Pons (tissue), 1 donor: ENCODE measurements around the gene APBB2.
"Not testable (repeated sequence)": the region's sequence is repeated elsewhere in the genome, so short reads cannot be mapped to it uniquely, and the experiment has no call there.

ENCODE experiments used
- DNase-seq: peaks from one replicate; pipeline ENCODE4 v3.0.0-alpha.2; 2016; ENCODE audit warnings: low spot score

Gene APBB2

DNA sequence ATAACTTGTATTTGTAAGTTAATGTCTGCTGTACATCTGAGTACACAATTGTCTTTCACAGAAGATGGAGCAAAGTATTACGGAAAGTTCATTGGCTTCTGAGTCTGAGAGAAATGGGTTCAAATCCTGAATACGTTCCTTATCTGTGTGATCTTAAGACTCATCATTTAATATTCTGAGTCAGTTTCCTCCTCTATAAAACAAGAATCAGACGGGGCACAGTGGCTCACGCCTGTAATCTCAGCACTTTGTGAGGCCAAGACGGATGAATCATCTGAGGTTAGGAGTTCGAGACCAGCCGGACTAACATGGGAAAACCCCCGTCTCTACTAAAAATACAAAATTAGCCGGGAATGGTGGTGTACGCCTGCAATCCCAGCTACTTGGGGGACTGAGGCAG is 57.8 kb downstream of the APBB2 start:
- DNase-seq, result no peak

DNA sequence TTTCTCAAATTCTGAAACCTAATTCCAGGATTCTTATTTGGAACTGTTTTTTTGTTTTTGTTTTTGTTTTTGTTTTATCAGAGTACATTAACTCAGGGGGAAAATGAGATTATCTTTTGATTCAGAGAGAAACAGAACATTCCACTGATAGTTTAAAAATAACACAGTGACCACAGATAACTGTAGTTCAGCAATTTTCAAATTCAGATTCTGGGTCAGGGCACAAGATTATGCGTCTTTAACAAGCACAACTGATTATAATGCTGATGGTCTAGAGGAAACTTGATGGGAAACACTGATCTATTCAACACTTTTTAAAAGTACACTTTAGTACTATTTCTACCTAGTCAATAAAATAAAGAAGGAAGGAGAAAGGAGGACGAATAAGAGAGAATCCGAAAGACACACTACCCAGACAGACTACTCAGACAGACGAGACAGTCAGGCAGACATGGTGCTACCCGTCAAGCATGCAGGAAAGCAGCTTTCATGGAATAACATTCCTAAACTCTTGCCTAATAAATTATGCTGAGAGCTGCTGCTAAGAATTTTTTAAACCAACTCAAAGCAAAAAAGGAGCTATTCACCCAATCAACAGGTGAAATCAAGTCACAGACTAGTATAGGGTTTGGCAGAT is 59.0 kb downstream of the APBB2 start:
- DNase-seq, result peak; percentile 46

DNA sequence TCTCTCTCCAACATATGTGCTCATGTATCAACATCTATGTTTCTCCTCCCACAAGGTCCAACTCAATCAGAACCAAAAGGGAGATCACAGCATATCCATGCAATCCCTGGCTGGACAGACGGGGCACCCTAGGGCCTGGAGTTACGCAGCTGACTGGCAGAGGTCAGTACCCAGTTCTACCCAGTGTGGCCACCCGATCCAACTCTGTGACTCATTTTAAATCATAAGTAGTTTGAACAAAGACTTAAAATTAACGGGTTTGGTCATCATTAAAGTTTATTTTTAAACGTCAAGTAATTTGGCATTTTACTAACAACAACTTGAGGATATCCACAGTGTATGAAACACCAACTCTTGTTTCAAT is 59.5 kb downstream of the APBB2 start:
- DNase-seq, result peak; percentile 77

DNA sequence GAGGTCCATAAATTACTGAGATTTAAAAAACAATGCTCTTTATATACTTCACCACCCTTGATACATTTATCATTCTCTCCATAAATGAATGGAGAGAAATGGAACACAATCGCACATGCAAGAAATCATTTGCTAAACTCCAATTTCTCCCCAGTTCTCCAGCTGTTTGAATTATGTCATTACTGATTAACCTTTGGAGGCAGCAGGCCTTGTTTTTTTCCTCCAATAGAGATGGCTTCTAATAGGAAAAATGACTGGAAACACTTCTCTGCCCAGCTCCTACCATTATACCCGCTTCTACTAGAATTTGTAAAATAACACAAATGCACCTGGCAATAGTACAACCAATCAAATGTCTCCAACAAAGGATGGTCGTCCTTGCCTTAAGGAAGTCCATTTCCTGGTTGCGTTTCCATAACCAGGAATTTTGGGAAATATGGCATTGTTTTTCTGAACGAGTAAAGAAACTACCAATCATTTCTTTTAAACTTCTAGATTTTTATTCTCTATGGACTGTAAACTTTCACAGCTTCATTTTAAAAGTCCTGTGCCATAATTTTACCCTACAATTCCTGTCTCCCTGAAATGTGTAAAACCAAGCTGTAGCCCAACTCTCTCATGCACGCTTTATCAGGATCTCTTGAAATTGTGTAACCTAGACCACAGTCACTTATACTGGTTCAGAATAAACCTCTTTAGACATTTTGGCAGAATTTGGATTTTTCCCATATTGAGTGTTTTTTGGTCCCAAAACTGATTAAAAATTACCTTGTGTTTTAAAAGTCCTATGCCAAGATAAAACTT is 60.1 kb downstream of the APBB2 start:
- no peak for DNase-seq

DNA sequence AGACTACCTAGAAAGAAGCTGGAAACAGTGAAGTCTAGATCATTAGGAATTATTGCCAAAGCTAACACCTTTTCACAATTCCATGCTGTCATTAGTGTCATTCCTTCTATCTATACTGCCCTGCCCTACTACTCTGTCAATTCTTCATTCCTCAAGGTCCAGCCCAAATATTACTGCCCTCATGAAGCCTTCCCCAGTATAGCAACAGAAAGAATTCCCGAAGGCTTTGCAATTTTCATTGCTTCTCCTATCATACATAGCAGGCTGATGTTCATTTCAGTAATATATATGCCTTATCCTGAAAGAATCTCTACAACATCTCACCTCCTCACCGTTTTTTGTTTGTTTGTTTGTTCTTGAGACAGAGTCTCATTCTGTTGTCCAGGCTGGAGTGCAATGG is 63.9 kb downstream of the APBB2 start:
- no peak for DNase-seq

DNA sequence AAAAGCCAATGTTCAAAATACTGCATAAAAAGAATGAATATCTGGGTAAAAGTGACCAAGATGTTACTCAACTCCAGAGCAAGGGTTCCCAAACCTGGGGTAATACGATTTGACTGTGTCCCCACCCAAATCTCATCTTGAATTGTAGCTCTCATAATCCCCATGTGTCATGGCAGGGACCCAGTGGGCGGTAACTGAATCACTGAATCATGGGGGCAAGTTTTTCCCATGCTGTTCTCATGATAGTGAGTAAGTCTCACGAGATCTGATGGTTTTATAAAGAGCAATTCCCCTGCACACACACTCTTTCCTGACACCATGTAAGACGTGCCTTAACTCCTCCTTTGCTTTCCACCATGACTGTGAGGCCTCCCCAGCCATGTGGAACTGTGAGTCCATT is 64.8 kb downstream of the APBB2 start:
- DNase-seq, result not testable (repeated sequence)

DNA sequence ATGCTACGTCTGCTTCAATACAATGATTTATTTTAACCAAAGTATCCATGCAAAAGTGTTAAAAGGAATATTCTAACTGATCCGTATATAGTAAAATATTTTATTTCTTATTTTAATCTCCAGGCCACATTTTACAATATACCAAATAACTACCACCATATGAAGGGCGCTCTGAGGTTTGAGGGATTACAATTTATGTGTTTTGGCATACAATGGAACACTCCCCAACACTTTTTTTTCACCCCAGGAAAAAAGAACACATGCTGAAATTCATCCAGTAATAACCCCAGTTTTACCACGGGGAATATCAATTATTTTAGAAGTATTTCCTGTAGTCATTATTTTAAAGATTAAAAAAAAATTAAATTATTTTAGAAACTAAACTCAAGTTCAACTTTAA is 65.4 kb downstream of the APBB2 start:
- DNase-seq, result no peak

DNA sequence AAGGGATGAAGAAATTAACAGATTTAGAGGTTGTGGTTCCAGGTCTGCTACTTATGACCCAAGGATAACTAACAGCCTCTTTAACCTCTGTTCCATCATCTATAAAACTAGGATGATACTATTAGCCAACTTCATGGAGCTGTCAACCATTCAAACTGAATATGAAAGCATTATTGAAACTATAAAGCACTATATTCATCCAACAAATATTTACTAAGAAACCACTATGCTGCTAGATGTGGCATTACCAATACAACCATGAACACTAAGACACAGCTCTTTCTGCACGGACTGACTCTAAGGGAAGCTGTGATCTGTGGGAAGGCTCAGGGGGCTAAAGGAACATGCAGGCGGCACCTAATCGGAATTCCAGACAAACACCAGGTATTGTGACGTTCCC is 66.0 kb downstream of the APBB2 start:
- no peak for DNase-seq

DNA sequence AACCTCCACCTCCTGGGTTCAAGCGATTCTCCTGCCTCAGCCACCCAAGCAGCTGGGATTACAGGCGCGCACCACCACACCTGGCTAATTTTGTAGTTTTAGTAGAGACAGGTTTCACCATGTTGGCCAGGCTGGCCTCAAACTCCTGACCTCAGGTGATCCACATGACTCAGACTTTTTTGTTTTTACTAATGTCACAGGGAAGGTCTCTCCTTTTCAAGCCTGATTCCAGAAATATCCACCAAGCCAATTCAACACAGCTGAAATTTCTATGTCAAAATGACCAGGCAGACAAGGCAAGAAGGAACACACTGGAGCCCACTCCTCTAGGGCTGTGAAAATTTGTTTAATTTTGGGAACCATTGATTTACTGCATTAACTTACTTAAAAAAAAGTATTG is 66.8 kb downstream of the APBB2 start:
- DNase-seq, result not testable (repeated sequence)

DNA sequence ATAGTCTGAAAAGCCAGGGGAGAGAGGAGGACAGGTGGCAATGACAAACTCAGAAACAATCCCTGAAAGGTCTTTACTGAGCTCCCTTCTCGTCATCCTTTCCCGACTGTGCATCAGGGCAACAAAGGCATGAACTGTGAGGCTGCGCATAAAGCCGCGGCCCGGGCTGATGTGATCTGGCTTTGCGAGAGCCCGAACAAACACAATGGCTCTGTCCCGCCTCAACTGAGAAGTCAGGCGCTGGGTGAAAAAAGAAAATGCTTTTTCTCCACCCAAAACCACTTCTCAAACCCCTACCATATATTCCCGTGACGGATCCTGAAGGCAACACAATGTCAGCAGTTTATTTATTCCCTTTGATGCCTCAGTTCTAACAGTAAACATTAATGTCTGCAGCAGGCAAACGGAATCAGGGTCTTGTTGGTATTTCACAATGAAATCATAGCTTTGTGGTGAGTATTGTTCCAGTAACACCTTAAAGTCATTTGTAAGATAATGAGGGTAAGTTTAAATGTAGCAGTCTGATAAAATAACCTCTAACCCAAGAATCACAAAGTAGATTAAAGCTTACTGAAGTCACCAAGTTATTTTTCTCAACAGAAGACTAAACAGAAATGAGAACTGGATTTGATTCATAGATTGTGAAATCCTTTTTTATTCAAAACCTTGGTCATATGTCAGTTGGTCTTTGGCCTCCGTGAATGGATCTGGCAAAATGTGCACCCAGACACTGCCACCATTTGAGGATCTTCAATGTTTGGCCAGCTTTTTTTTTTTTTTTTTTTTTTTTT is 67.4 kb downstream of the APBB2 start:
- DNase-seq, result peak; percentile 95

DNA sequence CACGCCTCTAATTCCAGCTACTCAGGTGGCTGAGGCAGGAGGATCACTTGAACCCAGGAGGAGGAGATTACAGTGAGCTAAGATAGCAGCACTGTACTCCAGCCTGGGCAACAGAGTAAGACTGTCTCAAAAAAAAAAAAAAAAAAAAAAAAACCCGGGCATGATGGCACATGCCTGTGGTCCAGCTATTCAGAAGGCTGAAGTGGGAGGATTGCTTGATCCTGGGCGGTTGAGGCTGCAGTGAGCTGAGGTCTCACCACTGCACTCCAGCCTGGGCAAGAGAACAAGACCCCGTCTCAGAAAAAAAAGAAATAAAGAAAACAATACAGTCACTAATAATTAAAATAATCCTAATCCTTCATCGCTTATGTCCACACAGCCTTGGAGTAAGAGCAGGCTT is 68.1 kb downstream of the APBB2 start:
- no peak for DNase-seq

DNA sequence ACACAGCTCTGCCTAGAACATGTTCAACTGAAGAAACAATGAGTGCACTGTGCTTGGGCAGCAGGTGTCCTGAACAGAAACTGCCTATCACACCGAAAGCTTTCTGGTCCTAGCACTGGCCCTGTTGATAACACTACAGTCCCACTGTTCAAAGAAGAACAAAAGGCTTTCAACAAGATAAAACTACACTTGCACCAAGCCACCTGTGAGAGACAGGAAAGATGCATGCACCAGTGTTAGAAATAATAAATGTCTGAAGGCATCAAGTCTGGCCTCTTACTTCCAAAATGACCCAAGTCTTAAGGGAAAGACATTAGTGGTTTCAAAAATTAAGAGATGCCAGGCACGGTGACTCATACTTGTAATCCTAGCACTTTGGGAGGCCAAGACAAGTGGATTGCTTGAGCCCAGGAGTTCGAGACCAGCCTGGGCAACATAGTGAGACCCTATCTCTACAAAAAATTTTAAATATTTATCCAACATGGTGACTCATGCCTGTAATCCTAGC is 68.7 kb downstream of the APBB2 start:
- peak; percentile 92 for DNase-seq

DNA sequence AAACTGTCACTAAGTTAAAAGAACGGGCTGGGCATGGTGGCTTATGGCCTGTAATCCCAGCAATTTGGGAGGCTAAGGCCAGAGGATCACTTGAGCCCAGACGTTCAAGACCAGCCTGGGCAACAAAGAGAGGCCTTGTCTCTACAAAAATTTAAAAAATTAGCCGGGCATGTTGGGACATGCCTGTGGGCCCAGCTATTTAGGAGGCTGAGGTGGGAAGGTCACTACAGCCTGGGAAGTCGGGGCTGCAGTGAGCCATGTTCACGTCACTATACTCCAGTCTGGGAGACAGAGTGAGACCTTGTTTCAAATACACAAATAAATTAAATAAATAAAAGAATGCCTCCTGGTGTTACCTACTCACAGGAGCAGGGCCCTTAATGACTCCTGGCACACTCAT is 69.5 kb downstream of the APBB2 start:
- no peak for DNase-seq

DNA sequence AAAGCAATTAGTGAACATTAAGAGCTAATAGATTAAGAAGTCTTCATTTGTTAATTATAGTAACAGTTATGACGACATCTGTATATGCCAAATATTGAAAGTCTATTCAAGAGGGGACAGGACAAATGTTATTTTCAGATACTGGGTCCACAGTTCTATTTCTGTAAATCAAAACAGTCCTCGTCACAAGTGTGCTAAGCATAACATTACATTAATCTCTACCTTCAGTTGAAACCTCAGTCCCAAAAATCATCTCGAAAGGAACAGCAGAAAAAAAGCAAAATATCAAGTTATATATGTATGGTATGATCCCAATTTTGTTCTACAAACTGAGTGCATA is 70.3 kb downstream of the APBB2 start:
- DNase-seq, result no peak

DNA sequence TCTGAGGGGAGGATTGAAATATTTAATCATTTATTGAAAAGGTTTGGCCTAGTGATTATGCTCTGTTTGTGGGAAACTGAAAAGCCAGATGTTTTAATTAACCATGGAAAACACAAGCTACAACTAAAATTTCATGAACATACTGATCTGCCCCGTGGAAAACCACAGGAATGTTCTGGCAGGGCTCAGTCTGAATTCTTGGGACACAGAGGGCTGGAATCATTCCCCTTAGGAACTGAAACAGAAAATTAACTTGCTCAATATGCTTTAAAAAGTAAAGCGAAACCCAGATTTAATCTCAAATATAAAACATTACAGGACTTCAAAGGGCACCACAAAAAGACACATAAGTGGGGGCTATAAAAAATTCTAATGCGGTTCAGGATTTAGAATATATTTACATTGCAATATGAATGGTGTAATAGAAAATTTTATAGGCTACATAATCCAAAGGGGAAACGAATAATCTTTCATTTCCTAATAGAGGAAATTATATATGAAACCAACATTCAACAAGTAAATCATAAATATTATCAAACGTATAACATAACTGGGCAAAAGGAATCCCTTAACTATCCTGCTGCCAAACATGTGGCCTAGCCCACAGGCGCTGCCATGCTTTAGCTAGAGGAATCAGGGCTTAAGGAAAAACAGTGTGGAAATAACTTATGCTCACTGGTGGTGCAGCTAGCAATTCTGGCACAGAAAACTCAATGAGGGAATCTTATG is 70.9 kb downstream of the APBB2 start:
- DNase-seq, result peak; percentile 63

DNA sequence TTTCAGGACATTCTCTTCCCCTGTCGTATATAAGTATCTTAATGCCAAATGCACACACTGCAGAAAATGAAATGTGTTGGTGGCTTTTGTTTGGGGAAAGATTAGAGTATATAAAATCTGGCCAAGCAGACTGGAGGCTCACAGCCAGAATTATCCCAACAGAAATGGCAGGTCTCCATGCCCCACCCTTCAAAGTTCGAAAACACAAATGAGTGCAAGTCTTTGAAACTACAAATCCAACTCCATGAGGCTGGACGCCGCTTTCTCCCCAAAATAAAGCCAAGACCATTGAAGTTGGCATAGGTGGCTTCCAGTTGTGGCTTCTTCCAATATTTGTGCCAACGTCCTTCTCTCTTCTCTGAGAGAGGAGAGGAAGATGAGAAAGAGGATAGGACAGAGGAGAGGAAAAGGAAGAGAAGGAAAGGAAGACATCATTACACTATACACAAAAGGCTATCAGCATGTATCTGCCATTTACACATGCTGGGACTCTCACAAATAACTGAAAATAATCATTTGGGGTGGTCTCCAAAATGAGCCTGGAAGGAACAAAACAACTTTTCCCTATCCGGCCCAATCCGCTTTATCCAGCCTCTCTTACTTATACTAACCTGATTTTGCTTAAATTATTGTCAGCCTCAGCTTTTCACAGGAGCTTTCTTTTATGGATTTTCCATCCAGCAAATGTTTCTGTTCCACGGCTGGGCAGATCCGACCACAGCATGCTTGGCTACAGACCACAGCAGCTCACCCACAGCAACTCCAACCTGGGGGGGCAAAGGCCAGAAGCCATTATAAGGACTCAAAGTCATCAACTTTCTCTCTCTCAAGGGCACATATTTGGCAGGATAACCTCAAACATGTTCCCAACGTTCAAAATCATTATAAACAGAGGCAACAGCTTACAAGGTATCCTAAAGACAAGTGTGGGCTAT is 71.7 kb downstream of the APBB2 start:
- DNase-seq, result no peak

DNA sequence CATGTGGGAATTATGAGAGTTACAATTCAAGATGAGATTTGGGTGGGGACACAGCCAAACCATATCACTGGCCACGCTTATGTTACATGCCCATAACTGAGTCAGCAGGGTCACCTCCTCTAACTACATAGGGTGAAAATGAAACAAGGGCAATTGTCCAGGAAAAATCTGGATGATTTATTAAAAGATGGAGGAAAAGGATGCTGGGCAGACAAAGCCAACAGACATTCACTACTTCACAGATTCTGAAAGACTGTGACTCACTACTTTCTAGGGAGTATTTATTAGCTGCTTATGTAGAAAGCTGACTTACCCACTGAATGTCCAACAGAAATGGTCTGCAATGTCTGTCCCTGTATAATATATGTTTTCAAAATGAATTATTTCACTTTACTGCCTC is 72.4 kb downstream of the APBB2 start:
- DNase-seq, result no peak

DNA sequence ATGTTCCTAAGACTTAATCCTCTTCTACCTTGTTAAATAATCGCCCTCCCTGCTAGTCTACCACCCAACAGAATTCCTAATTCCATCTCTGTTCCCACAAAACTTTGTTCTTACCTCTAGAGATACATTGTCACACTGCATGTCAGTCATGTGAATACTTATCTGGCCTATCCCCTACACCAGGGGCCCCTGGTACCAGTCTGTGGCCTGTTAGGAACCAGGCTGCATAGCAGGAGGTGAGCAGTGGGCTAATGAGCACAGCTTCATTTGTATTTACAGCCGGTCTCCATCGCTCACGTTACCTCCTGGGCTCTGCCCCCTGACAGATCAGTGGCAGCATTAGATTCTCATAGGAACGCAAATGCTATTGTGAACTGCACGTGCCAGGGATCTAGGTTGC is 73.9 kb downstream of the APBB2 start:
- DNase-seq, result no peak

DNA sequence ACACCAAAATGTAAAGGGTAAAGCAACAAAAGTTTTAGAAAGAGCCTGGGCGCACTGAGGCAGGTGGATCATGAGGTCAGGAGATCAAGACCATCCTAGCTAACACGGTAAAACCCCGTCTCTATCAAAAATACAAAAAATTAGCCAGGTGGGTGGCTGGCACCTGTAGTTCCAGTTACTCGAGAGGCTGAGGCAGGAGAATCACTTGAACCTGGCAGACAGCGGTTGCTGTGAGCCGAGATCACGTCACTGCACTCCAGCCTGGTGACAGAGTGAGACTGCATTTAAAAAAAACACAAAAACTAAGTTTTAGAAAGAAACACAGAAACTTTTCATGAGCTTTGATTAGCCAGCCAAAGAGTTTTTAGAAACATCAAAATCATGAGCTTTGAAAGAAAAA is 76.5 kb downstream of the APBB2 start:
- DNase-seq, result no peak

DNA sequence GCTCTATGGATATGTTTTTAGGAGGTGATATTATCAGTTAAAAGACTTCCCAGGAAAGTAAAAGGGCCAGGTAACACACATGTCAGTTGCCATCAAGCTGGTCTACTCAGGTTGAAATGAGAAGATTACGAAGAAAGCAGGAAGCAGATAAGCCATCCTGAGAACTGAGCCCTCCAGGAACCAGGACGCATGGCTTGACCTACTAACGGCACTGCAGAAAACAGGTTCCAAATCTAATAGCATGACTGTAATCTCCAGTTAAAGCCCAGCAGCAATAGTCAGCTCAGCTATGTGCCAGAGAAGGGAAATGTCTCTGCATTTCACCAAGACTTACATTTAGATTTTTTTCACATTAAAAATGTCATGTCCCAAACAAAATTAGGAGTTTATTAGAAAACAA is 77.9 kb downstream of the APBB2 start:
- DNase-seq, result no peak

DNA sequence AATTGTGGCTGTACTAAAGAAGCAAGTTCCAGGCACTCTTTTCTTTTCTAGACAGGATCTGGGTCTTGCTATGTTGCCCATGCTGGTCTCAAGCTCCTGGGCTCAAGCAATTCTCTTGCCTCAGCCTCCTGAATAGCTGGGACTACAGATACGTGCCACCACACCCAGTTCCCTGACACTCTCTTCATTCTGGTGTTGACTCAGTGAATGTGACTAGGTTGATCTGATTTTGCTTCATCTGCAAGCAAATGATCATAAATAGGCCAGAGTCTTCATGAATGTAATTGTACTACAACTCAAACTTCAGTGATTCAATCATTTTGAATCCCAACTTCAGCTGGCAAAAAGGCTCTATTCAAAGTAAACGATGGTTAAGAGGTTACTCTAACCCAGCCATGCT is 78.5 kb downstream of the APBB2 start:
- DNase-seq, result peak; percentile 22
